ENCODE data around the gene RABGAP1. TPM values are rescaled to one million over a fixed set of nuclear protein-coding genes. Genes with fewer than 3 reads are reported as not detected.

The RABGAP1 gene
- total RNA-seq, 1 donor from 2014 or later, result 60.2 TPM

GRCh38 chr9:122922713-122923112, 18.1 kb upstream of the RABGAP1 start:
- intact Hi-C loops (cut with DNase I), result no loop called here

GRCh38 chr9:122923947-122924346, 16.9 kb upstream of the RABGAP1 start:
- no peaks in the 10 kb centered on the region for H3K9me3 ChIP-seq
- no peaks in the 10 kb centered on the region for H3K36me3 ChIP-seq
- H3K4me3 ChIP-seq, result no peak overlapping the region
- no peaks in the 10 kb centered on the region for H3K27me3 ChIP-seq
- no peak for DNase-seq (ENCODE audit: extremely low spot score in 2 of 2)
- intact Hi-C loops (cut with DNase I), result no loop called here
- TF ChIP-seq, protein P1, sequence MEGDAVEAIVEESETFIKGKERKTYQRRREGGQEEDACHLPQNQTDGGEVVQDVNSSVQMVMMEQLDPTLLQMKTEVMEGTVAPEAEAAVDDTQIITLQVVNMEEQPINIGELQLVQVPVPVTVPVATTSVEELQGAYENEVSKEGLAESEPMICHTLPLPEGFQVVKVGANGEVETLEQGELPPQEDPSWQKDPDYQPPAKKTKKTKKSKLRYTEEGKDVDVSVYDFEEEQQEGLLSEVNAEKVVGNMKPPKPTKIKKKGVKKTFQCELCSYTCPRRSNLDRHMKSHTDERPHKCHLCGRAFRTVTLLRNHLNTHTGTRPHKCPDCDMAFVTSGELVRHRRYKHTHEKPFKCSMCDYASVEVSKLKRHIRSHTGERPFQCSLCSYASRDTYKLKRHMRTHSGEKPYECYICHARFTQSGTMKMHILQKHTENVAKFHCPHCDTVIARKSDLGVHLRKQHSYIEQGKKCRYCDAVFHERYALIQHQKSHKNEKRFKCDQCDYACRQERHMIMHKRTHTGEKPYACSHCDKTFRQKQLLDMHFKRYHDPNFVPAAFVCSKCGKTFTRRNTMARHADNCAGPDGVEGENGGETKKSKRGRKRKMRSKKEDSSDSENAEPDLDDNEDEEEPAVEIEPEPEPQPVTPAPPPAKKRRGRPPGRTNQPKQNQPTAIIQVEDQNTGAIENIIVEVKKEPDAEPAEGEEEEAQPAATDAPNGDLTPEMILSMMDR (IDR thresholded peaks at IDR 0.05), result no peak
- TF ChIP-seq POLR2A (IDR thresholded peaks at IDR 0.05), result no peak
- no peak for TF ChIP-seq POLR2AphosphoS5 (IDR thresholded peaks at IDR 0.05; ENCODE audit: insufficient read depth in 1 of 2, low read depth in 1 of 2)
- no peaks in the 10 kb centered on the region for H3K4me1 ChIP-seq
- H3K27ac ChIP-seq, result no peak overlapping the region

More at GRCh38 chr9:122922713-122923112, 18.1 kb upstream of the RABGAP1 start:
- Histone ChIP-seq H3K36me3 (no peaks in the 10 kb centered on the region), H3K27ac (no peak overlapping the region), H3K9me3 (no peaks in the 10 kb centered on the region), H3K4me3 (no peak overlapping the region), H3K4me1 (no peaks in the 10 kb centered on the region), H3K27me3 (no peaks in the 10 kb centered on the region)
- DNase-seq (ENCODE audit: extremely low spot score in 2 of 2), result no peak
- TF ChIP-seq, protein P1 (IDR thresholded peaks at IDR 0.05), result no peak
- TF ChIP-seq POLR2A (IDR thresholded peaks at IDR 0.05), result no peak
- TF ChIP-seq POLR2AphosphoS5 (IDR thresholded peaks at IDR 0.05; ENCODE audit: insufficient read depth in 1 of 2, low read depth in 1 of 2), result no peak

DNA sequence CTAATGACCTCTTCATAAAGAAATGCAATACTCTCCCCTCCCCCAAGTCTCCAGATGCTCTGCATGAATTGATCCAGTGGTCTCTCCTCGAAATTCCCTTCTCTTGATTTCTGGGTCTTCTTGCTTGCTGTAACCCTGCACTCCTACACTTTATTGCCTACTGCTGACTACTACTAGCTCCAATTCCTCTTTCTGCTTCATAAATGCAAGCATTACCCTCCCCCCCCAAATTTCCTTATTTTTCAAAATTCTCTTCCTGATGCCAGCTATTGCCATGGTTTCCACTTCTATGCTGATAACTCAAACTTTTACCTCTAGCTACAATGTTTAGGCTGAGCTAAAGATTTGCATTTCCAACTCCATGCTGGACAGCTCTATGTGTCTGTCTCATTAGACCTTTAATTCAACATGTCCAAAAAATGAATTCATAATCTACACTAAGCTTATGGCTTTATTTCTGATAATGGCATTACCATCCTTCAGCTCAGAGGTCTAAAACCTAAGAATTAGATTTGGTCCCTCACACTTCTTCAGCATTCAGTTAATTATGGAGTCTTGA, 10.9 kb upstream of the RABGAP1 start:
- Histone ChIP-seq H3K27me3 (no peaks in the 10 kb centered on the region), H3K27ac (no peak overlapping the region), H3K36me3 (no peaks in the 10 kb centered on the region), H3K4me3 (peak overlapping the region in 1 of 2 donors; percentile 5), H3K4me1 (peaks cover 43% of the 10 kb centered on the region), H3K9me3 (no peaks in the 10 kb centered on the region)
- DNase-seq (ENCODE audit: extremely low spot score in 2 of 2), result no peak
- intact Hi-C loops (cut with DNase I), result no loop called here
- TF ChIP-seq, protein P1 (IDR thresholded peaks at IDR 0.05), result no peak
- TF ChIP-seq POLR2AphosphoS5 (IDR thresholded peaks at IDR 0.05; ENCODE audit: insufficient read depth in 1 of 2, low read depth in 1 of 2) (no peak), POLR2A (IDR thresholded peaks at IDR 0.05) (no peak)

- H3K9me3 ChIP-seq, result no peaks in the 10 kb centered on the region
- peak overlapping the region; percentile 84 for H3K27ac ChIP-seq
- intact Hi-C loops (cut with DNase I), result no loop called here
- H3K36me3 ChIP-seq, result no peaks in the 10 kb centered on the region
- no peaks in the 10 kb centered on the region for H3K27me3 ChIP-seq
- H3K4me3 ChIP-seq, result peak overlapping the region; percentile 84 to 89
- peaks cover 43% of the 10 kb centered on the region for H3K4me1 ChIP-seq
- TF ChIP-seq, protein P1 (IDR thresholded peaks at IDR 0.05), result no peak
- no peak for TF ChIP-seq POLR2AphosphoS5 (IDR thresholded peaks at IDR 0.05; ENCODE audit: insufficient read depth in 1 of 2, low read depth in 1 of 2)
- no peak for TF ChIP-seq POLR2A (IDR thresholded peaks at IDR 0.05)
- DNase-seq (ENCODE audit: extremely low spot score in 2 of 2), result no peak
Observed at GRCh38 chr9:122930541-122931225, 10.1 kb upstream of the RABGAP1 start.

Measured in vagina (tissue), 2 donors.